Ecto neural progenitor cell (in vitro differentiated cells): ENCODE data around the gene ZNF384.

Experiments used
- DNase-seq: peaks from one replicate; pipeline ENCODE4 v3.0.0-alpha.2; 2018; ENCODE audit warnings: low spot score

Gene ZNF384

DNA sequence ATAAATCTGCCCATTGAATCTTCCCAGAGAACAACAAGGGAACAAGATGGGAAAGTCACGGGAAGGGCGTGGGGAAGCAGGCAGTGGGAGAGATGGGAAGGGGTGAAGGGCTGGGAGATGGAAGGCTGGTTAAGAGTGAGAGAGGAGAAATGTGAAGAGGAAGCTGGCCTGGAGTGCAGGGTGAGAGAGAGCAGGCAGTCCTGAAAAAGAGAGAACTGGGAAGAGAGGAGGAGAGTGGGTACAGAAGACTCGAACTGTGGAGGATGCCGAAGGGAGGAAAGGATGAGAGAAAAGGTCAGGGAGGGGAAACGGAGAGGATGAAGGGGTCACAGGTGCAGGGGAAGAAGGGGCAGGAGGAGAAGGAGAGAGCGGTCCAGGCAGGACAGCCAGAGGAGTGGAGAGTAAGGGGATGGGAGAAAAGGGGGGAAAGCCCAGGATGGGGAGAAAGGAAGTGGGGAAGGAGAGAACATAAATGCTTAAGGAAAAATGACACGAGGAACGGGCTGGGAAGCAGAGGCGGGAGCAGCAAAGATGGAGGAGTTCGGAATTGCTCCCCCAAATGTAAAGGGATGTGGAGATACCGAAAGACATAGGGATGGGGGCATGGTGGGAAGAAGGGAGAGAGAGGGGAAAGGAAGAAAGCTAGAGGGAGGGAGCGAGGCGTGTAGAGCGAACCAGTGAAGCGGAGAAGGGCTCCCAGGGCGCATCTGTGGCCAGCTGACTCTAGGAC is 10.2 kb upstream of the ZNF384 start:
- no peak for DNase-seq

DNA sequence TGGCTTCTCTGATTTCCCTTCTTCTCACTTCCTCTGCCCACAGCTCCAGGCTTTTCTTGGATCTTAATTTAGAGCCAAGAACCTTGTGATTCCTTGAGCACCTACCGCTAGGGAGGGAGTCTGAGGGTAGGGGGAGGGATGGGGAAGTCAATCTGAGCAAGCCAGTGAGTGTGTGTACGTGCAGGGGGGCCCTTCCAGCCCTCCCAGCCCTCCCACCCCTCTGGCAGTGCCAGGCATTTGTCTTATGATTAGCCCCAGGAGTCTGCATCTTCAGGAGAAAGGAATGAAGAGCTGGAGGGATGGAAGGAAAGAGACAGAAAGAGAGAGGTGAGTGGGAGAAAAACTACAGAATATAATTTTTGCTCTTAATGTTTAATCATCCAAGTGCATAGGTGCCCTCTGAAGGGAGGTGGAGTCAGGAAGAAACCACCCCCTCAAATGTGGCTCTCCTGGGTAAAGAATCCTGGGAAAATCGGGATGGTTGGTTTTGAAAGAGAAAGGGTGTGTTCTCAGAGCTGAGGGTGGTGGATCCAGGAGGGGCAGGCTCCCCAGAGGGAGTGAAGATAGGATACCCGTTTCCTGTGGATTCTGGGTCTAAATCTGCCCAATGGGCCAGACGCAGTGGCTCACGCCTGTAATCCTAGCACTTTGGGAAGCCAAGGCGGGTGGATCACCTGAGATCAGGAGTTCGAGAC is 9.3 kb upstream of the ZNF384 start:
- DNase-seq, result no peak

DNA sequence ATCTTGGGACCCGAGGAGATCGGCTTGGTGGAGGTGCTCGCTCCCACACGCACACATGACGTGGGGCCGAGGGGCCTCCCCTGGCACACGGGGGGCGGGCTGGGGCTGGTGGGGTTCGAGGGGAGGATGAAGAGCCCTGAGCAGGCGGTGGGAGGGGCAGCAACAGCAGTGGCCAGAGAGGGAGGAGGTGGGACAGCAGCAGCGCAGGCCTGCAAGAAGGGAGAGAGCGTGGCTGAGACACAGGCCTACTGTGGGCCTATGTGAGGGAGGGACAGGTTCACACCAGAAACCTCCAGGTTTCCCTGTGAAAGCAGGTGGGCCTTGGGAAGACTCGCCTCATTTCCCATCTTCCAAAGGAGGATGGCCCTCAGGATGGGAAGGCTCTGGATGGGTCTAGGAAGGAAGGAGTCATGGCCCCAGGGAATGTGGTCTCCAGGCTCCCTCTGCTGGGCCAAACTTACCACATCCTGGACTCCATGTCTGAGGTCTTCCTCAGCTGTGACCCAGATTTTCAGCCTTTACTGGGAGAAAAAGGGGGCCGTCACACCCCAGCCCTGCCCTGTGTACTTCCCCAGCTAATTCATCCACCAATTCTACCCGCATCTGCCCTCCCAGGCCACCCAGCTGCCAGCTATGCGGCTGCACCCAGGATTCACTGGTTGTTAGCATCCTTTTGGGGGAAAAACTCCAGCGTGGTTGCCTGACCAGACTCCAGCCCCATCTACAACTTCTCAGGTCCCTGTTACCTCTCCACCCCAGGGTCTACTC is 8.6 kb upstream of the ZNF384 start:
- peak; percentile 70 for DNase-seq

DNA sequence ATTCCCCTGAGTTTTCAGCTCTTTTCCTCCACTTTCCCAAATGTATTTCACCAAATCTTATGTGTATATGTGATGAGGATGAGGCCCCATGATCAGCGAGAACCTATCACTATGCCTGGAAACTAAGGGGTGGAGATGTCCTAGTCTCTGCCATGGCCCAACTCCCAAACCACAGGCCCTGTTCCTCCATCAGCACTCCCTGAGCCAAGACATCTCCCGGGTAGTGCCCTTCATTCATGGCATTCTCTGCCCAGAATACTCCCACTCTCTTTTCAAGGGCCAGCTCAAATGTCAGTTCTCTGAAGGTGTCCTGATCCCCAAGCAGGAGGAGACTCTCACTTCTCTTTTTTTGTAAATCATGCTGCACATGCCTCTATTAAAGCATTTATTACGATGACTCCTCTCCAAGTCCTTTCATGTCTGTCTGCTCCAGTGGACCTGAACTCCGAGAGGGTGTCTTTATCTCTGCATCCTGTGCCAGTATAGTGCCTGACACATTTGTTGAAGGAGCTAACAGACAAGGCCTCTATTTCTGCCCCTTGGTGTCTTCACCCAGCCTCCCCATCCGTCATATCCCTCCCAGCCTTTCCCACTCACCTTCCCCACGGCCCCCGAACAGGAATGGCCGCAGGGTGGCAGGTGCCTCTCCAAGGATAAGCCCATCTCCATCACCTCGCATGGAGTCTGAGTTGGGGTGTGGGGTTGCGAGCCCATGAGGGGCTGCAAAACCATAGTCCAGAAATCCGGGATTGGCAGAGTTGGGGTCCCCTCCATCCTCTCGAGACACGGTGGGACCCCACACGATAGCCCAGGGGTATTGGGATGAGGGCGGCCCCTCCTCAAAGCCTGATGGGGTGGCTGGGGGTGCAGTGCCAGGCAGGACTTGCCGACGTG is 7.8 kb upstream of the ZNF384 start:
- DNase-seq, result no peak

DNA sequence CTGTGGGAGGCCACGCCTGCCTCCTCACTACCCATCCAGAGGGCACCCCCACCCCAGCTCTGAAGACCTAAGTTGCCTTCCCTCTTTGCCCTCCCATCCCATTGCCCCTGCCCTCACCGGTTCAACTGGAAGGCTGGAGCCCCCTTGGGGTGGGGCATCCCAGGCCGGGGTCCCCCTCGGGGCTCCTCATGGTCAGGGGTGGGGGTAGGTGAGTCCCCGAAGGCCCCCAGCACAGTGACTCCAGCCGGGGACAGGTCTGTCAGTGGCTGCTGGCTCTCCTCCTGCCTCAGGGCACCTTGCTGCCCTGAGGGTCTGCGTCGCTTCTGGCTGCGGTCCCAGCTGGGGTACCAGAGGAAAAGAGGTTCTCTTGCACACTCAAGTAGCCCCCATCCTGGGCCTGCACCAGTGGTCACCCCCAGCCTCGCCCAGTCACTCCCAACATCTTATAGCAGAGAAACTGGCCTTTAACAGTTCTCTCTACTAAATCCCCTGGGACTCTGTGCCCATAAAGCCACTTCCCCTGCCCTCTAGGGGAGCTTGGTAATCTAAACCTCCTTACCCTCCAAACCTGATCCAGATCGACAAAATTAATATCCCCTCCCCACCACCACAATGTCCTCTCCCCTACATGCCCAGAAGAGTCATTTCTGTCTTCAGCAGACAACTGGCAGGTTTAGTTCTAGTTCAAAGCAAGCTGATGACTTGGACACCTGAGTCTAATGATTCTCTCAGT is 6.3 kb upstream of the ZNF384 start:
- DNase-seq, result no peak

DNA sequence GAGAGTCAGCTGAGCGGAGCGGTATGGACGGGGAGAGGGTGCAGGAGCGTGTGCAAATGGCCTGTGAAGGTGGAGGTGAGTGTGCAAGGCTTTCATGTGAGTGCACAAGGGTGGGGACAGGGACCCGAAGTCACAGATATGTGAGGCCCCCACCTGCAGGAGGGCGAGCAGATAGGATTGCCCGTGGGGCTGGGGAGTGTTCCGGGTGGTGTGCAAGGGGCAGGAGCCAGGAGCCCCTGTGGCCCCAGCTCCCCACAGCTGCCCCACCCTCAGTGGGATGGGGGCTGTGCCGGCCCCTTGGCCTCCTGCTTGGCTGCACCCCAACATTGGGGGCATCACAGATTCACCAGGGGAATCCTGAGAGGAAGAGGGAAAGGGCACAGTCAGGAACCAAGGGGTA is 5.5 kb upstream of the ZNF384 start:
- no peak for DNase-seq

DNA sequence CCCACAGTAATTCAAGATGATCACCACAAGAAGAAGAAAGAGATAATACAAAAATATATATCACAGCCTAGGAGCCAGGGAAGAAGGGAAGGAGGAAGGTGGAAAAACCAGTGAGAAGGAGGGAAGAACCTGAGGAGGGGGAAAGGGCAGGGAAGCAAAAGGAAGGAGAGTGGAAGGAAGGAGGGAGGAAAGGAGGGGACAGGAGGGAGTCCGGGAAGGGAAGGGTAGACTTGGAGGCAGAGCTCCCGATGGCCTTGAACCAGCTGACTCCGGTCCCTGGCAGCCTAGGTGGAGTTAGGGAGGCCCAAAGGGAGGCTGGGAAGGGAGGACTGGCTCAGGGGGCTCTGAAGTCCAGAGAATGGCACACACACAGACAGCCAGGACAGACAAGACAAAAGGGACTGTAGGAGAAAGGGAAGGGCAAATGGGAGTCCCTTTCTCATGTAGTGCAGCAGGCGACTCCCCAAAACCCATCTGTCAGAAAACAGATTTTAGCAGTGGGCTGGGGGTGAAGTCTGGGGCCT is 4.7 kb upstream of the ZNF384 start:
- DNase-seq, result no peak

DNA sequence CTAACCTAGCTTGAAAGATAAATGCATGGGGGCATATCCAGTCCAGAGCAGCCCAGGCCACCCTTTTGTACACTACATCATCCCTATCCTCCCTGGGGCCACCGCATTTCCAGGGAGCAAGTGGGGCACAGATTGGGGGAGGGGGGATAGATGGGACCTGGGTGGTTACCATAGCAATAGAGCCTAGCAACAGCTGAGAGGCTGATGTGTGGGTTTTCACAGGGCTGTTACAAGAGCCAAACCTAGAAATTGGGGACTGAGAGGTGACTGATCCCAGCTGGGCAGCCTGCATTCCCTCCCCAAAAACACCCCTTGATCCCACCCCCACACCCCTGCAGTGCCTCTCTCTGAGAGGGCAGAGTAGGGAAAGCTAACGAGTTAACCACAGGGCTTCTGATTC is 3.7 kb upstream of the ZNF384 start:
- no peak for DNase-seq

DNA sequence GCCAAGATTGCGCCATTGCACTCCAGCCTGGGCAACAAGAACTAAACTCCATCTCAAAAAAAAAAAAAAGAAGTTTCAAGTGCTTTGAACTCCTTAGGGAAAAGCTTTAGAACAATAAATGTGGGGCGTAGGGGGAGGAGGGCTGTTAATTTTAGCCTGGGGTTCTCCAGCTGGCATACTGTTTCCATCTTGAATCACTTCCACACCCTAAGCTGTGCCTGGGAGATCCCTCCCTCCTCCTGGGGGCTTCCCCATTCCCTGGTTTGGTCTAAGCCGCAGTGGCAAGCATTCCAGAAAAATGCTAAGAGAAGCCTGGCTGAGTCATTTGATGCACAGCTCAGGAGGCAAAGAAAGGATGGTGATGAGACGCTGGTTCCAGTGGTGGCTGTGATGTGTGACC is 2.3 kb upstream of the ZNF384 start:
- no peak for DNase-seq

DNA sequence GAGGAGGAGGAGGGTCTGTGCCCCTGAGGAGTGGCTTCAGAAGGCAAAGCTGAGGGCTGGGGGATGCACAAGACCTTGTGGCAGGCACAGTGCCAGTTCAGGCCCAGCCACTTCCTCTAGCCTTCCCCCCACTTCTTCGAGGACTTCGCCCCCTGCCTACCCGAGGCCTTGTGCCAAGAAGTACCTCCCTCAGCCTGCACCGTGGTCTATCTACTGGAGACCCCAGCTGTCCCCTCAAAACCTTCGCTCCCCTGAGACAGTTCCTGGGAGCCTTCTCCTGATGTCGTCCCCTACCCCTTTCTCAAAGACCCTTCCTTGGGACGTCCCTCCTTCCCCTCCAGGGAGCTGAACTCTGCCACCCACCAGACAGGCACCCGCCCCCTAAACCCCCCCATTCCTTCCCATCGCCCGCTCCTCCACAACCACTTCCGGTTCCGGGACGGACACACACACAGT is 604 bp downstream of the ZNF384 start:
- DNase-seq, result no peak

DNA sequence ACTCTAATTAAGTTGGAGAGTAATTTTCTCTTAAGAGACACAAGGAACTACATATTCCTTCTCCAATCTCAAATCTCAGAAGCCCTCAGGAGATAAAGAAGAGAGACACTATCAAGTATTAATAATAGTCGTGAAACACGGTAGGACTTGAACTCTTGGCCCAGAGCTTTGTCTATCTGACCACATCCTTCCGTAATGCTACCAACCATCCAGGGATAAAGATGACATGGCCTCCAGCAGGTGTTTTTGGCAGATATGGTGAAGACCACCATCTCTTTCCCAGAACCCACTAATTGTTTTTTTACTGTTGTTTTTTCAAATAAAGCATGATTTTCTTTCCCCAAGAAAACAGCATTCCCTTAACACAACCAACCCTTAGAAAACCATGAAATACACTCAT is 3.4 kb downstream of the ZNF384 start:
- DNase-seq, result no peak

DNA sequence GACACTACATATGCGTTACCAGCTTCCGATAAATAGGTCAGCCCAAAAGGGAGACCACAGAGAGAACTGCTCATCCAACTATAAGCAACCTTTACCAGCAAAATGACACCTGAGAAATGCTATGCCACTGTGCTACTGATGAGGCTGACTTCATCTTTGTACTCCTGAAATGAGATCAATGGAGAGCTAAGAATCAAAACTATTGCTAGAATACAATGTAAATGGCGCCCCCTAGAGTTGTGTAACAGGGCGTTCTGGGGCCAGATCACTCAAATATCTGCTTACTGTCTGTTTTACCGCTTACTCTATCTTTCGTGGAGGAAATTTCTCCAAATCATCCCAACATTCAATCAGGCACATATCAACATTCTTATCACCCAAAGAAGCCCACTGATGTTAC is 4.6 kb downstream of the ZNF384 start:
- no peak for DNase-seq

DNA sequence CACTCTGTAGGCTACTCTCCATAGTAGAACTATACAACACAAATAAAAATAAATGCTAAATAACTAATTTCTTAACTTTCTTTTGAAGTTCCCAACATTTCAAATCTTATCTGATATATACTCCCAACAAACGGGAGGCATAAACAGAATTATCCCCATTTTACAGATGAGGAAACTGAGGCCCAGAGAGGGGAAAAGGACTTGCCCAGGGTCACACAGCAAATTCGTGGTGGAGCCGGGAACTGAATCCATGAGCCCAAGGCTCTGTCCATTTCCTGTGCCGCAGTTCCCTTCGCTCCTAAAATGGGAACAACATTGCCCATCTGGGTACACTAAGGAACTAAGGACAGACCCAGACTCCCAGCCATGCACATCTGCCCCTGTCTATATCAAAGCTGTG is 12.2 kb downstream of the ZNF384 start:
- no peak for DNase-seq

DNA sequence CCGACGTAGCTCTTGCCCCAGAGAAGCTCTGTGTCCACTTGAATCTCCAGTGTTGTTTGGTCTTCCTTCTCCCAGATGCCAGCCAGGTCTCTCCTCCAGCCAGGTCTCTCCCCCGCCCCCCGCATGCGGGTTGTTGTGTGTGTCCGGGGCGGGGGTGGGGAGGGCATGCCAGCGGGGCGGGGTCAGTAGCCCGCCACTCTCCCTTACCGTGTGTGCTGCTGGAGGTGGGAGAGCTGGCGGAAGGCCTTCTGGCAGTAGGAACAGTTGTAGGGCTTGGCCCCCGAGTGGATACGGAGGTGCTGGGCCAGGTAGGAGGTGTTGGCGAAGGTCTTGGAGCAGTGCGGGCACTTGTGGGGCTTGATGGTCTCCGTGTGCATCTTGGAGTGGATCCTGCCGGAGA is 17.0 kb downstream of the ZNF384 start:
- DNase-seq, result no peak

DNA sequence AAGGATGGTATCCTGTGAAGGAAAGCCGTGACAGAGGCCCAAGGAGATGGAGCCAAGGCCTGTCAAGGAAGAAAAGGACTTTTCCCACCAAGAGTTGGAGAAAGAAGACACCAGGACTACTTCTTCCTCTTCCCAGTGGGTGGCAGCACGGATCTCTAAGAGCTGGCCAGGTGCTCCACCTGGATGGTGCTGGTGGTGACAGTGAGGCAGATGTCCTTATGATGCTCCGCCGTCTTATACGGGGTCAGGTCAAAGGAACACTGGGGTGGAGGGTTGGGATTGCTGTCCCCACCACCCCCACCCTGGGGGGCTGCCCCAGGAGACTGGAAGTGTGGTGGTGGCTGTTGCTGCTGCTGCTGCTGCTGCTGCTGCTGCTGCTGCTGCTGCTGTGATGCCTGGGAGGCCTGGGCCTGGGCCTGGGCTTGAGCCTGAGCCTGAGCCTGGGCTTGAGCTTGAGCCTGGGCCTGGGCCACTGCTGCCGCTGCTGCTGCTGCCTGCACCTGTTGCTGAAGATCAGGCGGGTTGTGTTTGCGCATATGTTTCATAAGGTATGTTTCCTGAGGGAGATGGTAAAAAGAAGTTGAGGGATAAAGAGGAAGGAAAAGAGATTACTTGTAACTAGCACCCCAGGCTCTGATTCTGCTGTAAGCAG is 21.5 kb downstream of the ZNF384 start:
- DNase-seq, result no peak

DNA sequence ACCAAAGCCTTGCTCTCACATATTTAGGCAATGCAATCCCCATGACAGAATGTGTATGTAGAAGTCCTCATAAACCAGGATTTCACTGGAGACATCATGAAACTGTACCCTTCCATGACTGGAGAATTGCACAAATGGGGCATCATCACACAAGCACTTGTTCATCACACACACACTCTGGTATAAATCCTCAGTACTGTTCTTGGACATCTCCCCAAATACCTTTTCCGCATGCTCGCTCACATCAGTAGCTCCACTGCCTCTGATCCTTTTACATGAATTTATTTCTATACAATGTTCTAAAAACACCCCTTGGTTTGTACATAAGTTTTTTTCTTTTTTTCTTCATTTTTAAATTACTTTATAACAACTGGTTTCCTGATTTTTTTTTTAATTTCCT is 23.0 kb downstream of the ZNF384 start:
- no peak for DNase-seq

DNA sequence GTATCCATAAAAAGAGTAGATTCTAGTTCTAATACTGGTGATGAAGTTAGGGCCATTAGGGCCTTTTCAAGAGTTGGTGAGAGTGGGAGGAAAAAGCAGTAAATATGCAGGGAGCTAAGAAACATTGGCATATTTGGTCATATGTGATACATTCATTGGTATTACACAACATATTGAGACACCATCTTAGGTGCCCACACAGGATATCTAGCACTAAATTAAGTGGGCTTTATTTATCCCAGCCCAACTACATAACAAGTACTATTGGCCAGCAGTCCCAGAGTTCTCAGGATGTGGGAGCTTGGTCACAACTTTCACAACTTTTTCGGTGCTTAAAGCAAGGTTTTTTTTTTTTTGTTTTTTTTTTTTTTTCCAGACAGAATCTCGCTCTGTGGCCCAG is 24.3 kb downstream of the ZNF384 start:
- DNase-seq, result no peak

DNA sequence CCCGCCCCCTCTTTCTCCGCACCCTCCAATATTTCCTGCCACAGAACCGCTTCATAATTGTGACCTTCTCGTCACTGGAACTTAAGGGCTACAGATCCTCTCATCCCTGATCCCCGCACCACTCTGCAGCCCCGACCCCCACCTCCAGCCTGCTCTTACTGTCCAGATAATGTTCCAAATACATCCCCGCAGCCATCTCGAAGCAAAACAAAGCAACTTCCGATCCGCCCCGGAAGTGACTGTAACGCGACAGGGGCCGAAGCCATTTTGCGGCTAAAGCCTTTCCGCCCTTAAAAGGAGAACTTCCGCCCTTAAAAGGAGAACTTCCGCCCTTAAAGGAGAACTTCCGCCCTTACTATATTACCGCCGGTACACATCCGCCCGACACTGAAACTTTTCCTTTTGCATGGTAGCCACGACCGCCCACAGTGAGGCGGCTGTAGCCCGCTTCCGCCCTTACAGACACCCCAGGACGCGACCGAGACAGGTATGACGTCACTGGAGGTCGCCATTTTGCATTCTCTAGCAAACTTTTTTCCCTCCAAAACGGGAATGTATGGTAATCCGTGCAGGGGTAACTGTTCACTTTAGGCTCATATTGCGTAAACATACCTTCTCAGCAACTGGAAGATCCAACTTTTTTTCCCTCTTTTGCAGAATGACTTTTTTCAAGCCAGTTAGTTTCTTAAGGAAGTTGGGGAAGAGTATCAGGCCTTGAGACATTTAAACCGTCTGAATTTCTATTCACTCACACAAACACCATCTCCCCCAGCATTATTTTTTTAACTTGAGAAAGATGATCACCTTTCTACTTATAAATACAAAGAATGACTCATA is 26.1 kb downstream of the ZNF384 start, which contains the start of gene ING4:
Gene ING4, minus strand, starts transcription at position 214 of the 837 bp plus-strand sequence. Its CDS starts 18 bp downstream, at position 196.
- peak; percentile 98 for DNase-seq

DNA sequence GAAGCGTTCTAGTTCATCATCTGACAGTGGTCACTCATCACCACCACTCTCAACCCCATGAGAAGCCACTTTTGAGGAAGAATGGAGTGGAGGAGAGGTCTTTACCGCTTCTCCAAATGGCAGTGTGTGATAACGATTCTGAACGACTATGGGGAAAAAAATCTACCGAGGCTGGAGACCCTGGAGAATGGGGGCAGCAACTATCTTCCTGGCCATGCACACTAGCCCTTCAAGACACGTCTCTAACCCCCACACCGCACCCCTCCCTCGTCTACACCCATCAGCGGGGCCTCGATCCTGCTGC is 26.6 kb downstream of the ZNF384 start:
- no peak for DNase-seq

DNA sequence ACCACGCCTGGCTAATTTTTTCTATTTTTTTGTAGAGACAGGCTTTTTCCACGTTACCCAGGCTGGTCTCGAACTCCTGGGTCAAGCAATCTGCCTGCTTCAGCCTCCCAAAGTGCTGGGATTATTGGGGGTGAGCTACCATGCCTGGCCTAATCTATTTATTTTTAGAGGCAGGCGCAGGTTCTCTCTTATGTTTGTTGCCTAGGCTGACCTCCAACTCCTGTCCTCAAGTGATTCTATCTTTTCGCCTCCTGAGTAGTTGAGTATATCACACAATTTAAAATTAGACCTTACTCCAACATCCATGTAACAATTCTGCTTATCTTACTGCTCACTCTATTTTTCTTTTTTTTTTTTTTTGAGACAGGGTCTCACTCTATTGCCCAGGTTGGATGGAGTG is 35.2 kb downstream of the ZNF384 start:
- DNase-seq, result no peak
